Right lobe of liver (tissue), 4 donors: ENCODE measurements around the gene THTPA.

Experiments
- CTCF ChIP-seq, 4 donors: fragments of 200-600 bp in 3 of 4; fragments of 450-650 bp in 1 of 4; IDR thresholded peaks; one replicate each; pipeline versions ENCODE4 v1.5.1 to v1.8.0; 2016 to 2022; ENCODE audit warnings: antibody characterized with exemption in 4 of 4, mild to moderate bottlenecking in 2 of 4
- POLR2A ChIP-seq: fragments of 450-650 bp; IDR thresholded peaks from one replicate; pipeline ENCODE4 v1.6.1; 2017; ENCODE audit warnings: antibody characterized with exemption, mild to moderate bottlenecking
- donor health status: DM: no; HTN: no; CAD: no.
- donor health status: DM: no; HTN: no; CAD: no.
- donor health status: DM: no; HTN: yes; CAD: no.

- TF ChIP-seq CTCF (IDR thresholded peaks at IDR 0.05), result no peak
- no peak for TF ChIP-seq POLR2A
These were observed 48.1 kb downstream of the THTPA start for GRCh38 chr14:23604148-23604547.
